Adrenal gland (tissue), 5 donors: ENCODE data around the gene SOD3.

Experiments
- POLR2A ChIP-seq, 2 donors: fragments of 450-650 bp; IDR thresholded peaks; one replicate each; pipeline ENCODE4 v1.6.1; 2017; ENCODE audit warnings: antibody characterized with exemption in 2 of 2, mild to moderate bottlenecking in 2 of 2, moderate library complexity in 1 of 2
- TF ChIP-seq, protein P1 (sequence below), 6 experiments: fragments of 450-650 bp in 4 of 6; fragments of 200-600 bp in 2 of 6; sonication (generic) in 1 of 6; IDR thresholded peaks; 1 replicate in 5 of 6; 2 replicates in 1 of 6; pipeline versions ENCODE4 v1.5.1 to v1.8.0; 2016 to 2021; ENCODE audit warnings: antibody characterized with exemption in 6 of 6, mild to moderate bottlenecking in 2 of 6, moderate library complexity in 1 of 6
- donor health status: DM: no; HTN: no; CAD: no.

DNA sequence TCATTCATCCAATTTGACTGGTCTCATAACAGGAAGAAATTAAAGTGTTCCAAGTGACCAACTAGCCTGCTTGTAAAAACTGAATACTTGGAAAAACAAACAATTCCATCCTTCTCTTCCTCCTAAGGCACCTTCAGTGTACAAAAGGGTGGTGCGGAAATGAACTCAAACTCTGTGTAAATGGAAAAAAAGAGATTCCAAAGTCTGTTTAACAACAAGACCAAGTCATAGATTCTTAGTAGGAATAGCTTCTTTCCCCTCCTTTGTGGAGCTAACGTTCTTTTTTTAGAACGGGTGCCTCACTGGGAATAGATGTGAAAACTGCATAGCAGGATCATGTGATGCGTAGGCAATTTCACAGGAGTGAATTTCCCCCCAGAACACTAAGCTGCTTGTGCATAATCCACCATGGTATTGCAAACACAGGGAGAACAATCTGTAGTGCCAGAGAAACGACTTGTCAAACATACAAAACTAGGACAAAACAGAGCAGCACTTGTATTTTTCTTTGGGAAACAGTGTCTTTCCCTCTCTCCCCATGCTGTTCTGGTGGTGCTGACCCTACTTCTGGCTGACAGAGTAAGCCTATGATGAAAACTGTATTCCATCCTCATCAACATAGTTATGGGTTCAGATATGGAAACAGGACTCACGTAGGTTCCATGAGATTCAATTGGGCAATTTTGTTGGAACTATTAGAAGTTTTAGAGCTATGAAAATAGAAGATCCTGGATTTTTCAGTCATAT lies 13.2 kb upstream of the SOD3 start:
- no peak for TF ChIP-seq POLR2A (IDR thresholded peaks at IDR 0.05)
- TF ChIP-seq, protein P1, sequence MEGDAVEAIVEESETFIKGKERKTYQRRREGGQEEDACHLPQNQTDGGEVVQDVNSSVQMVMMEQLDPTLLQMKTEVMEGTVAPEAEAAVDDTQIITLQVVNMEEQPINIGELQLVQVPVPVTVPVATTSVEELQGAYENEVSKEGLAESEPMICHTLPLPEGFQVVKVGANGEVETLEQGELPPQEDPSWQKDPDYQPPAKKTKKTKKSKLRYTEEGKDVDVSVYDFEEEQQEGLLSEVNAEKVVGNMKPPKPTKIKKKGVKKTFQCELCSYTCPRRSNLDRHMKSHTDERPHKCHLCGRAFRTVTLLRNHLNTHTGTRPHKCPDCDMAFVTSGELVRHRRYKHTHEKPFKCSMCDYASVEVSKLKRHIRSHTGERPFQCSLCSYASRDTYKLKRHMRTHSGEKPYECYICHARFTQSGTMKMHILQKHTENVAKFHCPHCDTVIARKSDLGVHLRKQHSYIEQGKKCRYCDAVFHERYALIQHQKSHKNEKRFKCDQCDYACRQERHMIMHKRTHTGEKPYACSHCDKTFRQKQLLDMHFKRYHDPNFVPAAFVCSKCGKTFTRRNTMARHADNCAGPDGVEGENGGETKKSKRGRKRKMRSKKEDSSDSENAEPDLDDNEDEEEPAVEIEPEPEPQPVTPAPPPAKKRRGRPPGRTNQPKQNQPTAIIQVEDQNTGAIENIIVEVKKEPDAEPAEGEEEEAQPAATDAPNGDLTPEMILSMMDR (IDR thresholded peaks at IDR 0.05) = no peak
